Activated T-cell treated with anti-CD3 and anti-CD28 coated beads, Interleukin-2, amount 50 U/mL, for 72 hours (primary cell): ENCODE data around the gene CYP4F8. TPM values are rescaled to one million over a fixed set of nuclear protein-coding genes. Genes with fewer than 3 reads are reported as not detected.

Experiments used
- ATAC-seq, 2 donors: fragments of 150-1000 bp; cut with Tn5 transposase; replicated peaks in 1 of 2; 2 replicates each; pipeline ENCODE4 v1.10.0; 2021; ENCODE audit warnings: moderate library complexity in 2 of 2, mild to moderate bottlenecking in 1 of 2
- DNase-seq, 2 donors: peaks; one replicate each; pipeline ENCODE4 v3.0.0; 2021 to 2022; ENCODE audit warnings: mixed read lengths in 1 of 2
- H3K27ac Mint-ChIP-seq: one replicate; pipeline ENCODE4 v1.8.0; 2022; ENCODE audit warnings: mild to moderate bottlenecking, moderate library complexity, mixed read lengths
- H3K27me3 Mint-ChIP-seq: one replicate; pipeline ENCODE4 v1.8.0; 2022; ENCODE audit warnings: low read depth, mixed read lengths
- H3K36me3 Mint-ChIP-seq, 2 donors: one replicate each; pipeline ENCODE4 v1.8.0; 2022; ENCODE audit warnings: mixed read lengths in 2 of 2, mild to moderate bottlenecking in 1 of 2; ENCODE audit not compliant: insufficient read depth in 2 of 2
- H3K4me1 Mint-ChIP-seq: one replicate; pipeline ENCODE4 v1.8.0; 2022; ENCODE audit warnings: low read depth, mixed read lengths
- H3K4me3 Mint-ChIP-seq, 2 donors: one replicate each; pipeline ENCODE4 v1.8.0; 2022; ENCODE audit warnings: mild to moderate bottlenecking in 2 of 2, mixed read lengths in 2 of 2, moderate library complexity in 2 of 2
- H3K9me3 Mint-ChIP-seq, 2 donors: one replicate each; pipeline ENCODE4 v1.8.0; 2022; ENCODE audit warnings: mixed read lengths in 2 of 2
- total RNA-seq, 2 donors: library from RNA; stranded (reverse); gene quantifications; one replicate each; pipeline ENCODE4 v1.2.3, GENCODE V29; 2022

CYP4F8 gene
- total RNA-seq, 2 donors from 2014 or later, result not detected

DNA sequence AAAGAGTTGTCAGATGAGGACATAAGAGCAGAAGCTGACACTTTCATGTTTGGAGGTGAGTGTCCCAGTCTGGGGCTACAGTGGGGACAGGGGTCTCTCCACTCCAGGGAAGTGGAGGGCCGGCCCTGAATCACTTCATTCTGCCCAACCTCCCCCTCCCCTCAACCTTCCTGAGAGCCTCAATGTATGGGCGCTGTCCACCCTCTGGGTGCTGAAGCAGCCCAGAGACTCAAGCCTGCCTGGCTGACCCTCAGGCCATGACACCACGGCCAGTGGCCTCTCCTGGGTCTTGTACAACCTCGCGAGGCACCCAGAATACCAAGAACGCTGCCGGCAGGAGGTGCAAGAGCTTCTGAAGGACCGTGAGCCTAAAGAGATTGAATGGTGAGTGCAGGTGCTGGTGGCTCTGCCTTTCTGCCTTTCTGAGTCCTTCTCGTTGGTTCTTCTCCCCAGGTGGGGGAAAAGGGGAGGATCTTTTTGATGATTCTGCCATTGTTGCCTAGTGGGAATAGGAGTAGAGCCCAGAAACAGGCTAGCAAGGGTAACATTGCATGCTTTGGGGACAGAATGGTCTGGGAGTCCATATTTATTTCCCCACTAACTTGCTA, 8.8 kb downstream of the CYP4F8 start:
- H3K27ac Mint-ChIP-seq, result no peak overlapping the region
- ATAC-seq (no peak), DNase-seq (no peak)
- no peaks in the 10 kb centered on the region for H3K36me3 Mint-ChIP-seq
- no peaks in the 10 kb centered on the region for H3K4me1 Mint-ChIP-seq
- no peak overlapping the region for H3K4me3 Mint-ChIP-seq
- H3K9me3 Mint-ChIP-seq, result no peaks in the 10 kb centered on the region
- H3K27me3 Mint-ChIP-seq, result peaks cover 29% of the 10 kb centered on the region

DNA sequence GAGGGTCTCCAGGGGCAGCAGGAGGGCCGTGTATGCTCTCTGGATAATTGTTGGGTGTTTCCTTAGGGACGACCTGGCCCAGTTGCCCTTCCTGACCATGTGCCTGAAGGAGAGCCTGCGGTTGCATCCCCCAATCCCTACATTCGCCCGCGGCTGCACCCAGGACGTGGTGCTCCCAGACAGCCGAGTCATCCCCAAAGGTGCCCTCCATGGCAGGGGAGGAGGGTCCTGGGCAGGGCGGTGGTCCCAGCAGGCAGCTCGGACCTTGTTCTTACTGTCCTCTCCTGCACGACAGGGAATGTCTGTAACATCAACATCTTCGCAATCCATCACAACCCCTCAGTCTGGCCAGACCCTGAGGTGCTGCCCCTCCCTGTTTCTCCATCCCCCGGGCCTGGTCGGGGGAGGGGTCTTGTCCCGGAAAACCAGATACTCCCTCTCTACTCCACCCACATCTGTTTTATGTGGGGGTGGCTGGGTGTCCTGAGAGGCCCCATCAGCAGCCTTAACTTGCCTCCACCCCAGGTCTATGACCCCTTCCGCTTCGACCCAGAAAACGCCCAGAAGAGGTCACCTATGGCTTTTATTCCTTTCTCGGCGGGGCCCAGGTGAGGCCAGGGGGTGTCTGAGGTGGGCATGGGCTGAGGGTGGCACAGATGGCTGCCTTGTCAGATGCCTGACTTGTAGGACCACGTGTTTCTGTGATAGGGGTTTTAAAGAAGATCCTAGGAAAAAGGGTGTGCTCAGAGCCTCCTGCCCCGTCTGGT, 13.4 kb downstream of the CYP4F8 start:
- Mint-ChIP-seq H3K9me3 (no peaks in the 10 kb centered on the region), H3K27ac (no peak overlapping the region), H3K36me3 (no peaks in the 10 kb centered on the region), H3K27me3 (peaks cover 23% of the 10 kb centered on the region), H3K4me3 (no peak overlapping the region), H3K4me1 (no peaks in the 10 kb centered on the region)
- DNase-seq, result no peak
- ATAC-seq, result no peak

DNA sequence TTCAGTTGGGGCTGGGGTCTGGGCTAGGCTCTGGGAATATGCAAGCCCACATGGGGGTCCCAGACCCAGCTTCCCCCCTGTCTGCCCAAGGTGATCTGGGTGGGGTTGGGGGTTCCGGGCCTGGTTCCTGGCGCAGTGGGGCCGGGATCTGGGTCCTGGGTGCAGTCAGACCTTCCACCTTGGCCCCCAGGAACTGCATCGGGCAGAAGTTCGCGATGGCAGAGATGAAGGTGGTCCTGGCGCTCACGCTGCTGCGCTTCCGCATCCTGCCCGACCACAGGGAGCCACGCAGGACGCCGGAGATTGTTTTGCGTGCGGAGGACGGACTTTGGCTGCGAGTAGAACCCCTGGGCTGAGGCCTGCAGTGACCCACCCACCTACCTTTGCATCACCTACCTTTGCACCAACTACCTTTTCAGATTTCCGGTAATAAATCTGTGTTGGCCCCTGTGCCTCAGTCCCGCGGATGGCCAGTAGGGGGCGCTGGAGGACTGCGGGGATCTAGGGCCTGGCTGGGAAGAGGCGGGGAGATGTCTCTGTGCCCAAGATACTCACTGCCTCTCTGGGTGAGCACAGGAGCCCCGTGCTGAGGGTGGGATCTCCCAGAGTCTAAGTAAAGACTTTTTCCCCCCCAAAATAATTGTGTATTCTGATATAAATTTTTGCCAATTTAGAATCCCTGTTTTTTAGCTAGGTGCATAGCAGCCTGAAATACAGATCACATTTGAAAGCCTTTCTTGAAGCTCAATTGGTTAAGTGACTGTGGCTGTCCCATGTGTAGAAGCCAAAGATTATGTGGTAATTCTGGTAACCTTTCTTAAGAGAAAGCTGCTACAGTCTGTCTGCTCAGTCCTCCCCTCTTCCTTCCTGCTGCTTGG, 14.2 kb downstream of the CYP4F8 start:
- no peaks in the 10 kb centered on the region for H3K4me1 Mint-ChIP-seq
- no peaks in the 10 kb centered on the region for H3K9me3 Mint-ChIP-seq
- H3K27me3 Mint-ChIP-seq, result peaks cover 22% of the 10 kb centered on the region
- DNase-seq (peak; percentile 84 to 90), ATAC-seq (peak; percentile 83 to 87)
- no peak overlapping the region for H3K27ac Mint-ChIP-seq
- H3K4me3 Mint-ChIP-seq, result no peak overlapping the region
- H3K36me3 Mint-ChIP-seq, result no peaks in the 10 kb centered on the region

DNA sequence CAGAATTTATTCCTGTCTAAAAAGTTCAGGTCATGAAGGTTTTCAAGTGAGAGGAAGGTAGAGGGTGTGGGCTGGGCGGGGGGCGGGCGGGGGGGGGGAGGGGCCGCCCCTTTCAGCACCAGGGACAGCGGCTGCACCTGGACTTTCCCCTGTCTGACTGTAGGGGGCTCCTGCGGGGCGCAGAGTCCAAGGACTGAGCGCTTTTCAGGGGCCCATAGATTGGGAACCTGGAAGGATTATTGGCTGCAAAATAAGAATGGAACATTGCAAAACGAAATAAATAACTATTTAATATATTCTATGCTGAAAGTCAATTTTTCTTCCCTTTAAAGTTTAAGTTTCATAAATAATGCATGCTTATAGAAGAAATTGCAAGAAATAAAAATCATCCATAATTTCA, 16.8 kb downstream of the CYP4F8 start:
- Mint-ChIP-seq H3K4me1 (no peaks in the 10 kb centered on the region), H3K27me3 (peaks cover 31% of the 10 kb centered on the region), H3K4me3 (no peak overlapping the region), H3K27ac (no peak overlapping the region), H3K9me3 (no peaks in the 10 kb centered on the region), H3K36me3 (no peaks in the 10 kb centered on the region)
- ATAC-seq (no peak), DNase-seq (no peak)

DNA sequence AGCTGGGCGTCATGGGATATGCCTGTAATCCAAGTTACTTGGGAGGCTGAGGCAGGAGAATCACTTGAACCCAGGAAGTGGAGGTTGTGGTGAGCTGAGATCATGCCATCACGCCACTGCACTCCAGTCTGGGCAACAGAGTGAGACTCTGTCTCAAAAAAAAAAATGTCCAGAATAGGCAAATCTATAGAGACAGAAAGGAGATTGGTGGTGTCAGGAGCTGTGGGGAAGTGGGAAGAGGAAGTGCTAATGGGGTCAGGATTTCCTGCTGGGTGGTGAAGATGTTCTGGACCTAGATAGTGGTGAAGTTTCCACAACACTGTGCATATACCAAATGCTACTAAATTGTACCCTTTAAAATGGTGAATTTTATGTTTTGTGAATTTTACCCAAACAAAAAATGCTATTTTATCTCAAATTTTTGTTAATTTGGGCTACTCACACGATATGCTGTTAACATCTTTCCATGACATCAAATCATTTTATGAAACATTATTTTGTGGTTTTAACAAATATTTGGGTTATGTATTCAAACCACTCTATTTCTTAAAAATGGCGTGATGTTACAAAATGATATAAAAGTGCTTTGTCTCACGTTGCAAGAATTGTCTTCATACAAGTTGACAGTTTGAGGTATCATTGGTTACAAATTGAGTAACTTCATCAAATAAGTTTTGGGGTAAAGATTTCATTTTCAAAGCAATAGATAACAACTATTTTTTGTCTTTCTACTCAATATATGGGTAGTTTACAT, 18.2 kb downstream of the CYP4F8 start:
- Mint-ChIP-seq H3K4me3 (no peak overlapping the region), H3K9me3 (no peaks in the 10 kb centered on the region), H3K27me3 (peaks cover 27% of the 10 kb centered on the region), H3K27ac (no peak overlapping the region), H3K36me3 (no peaks in the 10 kb centered on the region), H3K4me1 (no peaks in the 10 kb centered on the region)
- ATAC-seq (no peak), DNase-seq (no peak)

DNA sequence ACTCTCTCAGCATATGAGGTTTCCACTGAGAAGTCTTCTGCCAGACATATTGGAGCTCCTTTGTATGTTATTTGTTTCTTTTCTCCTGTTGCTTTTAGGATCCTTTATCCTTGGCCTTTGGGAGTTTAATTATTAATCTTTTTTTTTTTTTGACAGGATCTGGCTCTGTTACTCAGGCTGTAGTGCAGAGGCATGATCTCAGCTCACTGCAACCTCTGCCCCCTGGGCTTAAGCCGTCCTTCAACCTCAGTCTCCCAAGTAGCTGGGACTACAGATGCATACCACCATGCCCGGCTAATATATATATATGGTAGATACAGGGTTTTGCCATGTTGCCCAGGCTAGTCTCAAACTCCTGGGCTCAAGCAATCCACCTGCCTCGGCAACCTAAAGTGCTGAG, 19.1 kb downstream of the CYP4F8 start:
- no peaks in the 10 kb centered on the region for H3K9me3 Mint-ChIP-seq
- no peak for DNase-seq
- H3K36me3 Mint-ChIP-seq, result no peaks in the 10 kb centered on the region
- no peak overlapping the region for H3K4me3 Mint-ChIP-seq
- ATAC-seq, result no peak
- no peaks in the 10 kb centered on the region for H3K4me1 Mint-ChIP-seq
- H3K27me3 Mint-ChIP-seq, result peaks cover 24% of the 10 kb centered on the region
- no peak overlapping the region for H3K27ac Mint-ChIP-seq

DNA sequence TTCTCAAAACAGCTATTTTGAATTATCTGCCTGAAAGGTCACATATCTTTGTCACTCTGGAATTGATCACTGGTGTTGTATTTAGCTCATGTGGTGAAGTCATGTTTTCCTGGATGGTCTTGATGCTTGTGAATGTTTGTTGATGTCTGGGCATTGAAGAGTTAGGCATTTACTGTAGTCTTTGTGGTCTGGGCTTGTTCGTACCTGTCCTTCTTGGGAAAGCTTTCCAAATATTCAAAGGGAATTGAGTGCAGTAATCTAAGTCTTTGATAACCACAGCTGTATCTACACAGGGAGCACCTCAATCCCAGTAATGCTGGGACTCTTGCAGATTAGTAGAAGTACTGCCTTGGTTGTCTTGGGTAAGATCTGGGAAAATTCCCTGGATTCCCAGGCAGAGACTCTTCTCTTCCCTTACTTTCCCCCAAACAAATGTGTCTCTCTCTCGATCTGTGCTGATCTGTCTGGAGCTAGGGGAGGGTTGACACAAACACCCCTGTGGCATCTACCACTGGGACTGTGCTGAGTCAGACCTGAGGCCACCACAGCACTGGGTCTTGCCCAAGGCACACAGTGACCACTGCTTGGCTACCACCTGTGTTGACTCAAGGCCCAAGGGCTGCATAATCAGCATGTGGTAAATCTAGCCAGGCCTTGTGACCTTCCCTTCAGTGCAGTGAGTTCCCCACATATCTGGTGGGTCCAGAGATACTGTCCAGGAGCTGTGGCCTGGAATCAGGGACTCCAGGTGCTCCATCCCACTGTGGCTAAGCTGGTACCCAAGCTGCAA, 20.2 kb downstream of the CYP4F8 start:
- Mint-ChIP-seq H3K27ac (no peak overlapping the region), H3K36me3 (no peaks in the 10 kb centered on the region), H3K27me3 (peaks cover 24% of the 10 kb centered on the region), H3K4me3 (no peak overlapping the region), H3K4me1 (no peaks in the 10 kb centered on the region), H3K9me3 (no peaks in the 10 kb centered on the region)
- DNase-seq (no peak), ATAC-seq (no peak)

DNA sequence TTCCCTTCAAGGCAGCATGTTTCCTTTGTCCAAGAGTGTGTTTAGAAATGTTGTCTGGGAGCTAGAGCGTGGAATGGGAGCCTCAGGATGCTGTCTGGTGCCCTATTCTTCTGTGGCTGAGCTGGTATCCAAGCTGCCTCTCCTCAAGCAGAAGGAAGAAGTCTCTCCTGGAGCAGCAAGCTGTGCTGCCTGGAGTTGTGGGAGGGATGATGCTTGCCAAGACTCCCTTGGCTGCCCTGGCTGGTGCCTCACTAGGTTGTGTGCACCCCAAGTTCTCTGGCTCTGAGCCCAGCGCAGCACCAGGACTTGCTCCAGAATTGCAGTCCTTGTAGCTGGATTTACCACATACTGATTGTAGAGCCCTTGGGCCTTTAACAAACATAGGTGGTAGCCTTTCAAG, 21.0 kb downstream of the CYP4F8 start:
- no peak overlapping the region for H3K27ac Mint-ChIP-seq
- DNase-seq (no peak), ATAC-seq (no peak)
- no peak overlapping the region for H3K4me3 Mint-ChIP-seq
- no peaks in the 10 kb centered on the region for H3K9me3 Mint-ChIP-seq
- no peaks in the 10 kb centered on the region for H3K4me1 Mint-ChIP-seq
- no peaks in the 10 kb centered on the region for H3K36me3 Mint-ChIP-seq
- H3K27me3 Mint-ChIP-seq, result peaks cover 24% of the 10 kb centered on the region

DNA sequence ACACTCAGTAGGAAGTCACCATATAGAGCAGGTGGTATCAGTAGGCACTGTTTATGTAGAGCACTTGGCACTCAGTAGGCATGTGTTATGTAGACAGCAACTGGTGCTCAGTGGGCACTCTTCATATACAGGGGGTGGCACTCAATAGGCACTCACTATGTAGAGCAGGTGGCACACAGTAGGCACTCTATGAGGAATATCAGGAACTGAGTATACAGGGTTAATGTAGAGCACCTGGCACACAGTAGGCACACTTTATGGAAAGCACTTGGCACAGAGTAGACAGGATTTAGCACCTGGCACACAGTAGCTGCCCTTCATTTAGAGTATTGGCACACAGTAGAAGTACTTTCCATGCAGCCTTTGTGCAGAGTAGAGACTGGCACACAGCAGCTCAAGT, 24.6 kb downstream of the CYP4F8 start:
- no peak for ATAC-seq
- Mint-ChIP-seq H3K9me3 (no peaks in the 10 kb centered on the region), H3K27me3 (peaks cover 14% of the 10 kb centered on the region)

DNA sequence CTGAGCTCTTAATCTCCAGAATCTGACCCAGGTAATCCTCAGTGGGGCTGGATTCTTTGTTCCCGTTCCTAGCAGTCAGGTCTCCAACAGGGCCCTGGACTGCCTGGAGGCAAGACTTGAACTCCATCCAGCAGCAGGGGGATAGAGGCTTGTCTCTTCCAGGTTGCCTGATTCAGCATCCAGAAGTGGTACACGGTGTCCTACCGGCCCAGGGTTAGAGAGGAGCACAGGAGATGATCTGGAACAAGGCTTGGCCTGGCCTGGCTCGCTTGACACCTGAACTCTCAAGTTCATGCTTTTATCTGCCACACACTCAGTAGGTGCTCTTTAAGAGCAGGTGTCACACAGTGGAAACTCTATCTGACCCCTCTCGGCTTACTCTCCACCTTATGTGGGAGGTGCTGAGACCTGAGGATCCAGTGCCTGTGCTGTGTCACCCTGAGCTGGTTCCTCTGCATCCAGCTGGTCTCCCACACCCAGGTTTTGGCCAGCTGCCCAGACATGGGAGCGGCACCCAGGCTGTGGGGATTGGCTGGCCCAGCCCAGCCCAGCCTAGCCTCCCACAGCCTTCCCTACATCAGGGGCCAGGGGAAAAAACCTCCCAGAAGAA, 25.4 kb downstream of the CYP4F8 start, which contains the start of gene CYP4F3:
Gene CYP4F3 (plus strand): TSS at position 604 of the 610 bp plus-strand sequence. CDS start 519 bp downstream, outside the sequence.
- H3K4me3 Mint-ChIP-seq, result no peak within 1 kb of the TSS
- no peak for ATAC-seq
- no peaks in the 10 kb centered on the region for H3K9me3 Mint-ChIP-seq
- no peaks in the 10 kb centered on the region for H3K36me3 Mint-ChIP-seq
- H3K27me3 Mint-ChIP-seq, result peaks cover 6% of the 10 kb centered on the region
- no peaks in the 10 kb centered on the region for H3K4me1 Mint-ChIP-seq
- no peak for DNase-seq
- no peak within 1 kb of the TSS for H3K27ac Mint-ChIP-seq

More for the DNA sequence above, 24.6 kb downstream of the CYP4F8 start:
- no peak for DNase-seq
- Mint-ChIP-seq H3K4me1 (no peaks in the 10 kb centered on the region), H3K27ac (no peak overlapping the region), H3K4me3 (no peak overlapping the region), H3K36me3 (no peaks in the 10 kb centered on the region)

DNA sequence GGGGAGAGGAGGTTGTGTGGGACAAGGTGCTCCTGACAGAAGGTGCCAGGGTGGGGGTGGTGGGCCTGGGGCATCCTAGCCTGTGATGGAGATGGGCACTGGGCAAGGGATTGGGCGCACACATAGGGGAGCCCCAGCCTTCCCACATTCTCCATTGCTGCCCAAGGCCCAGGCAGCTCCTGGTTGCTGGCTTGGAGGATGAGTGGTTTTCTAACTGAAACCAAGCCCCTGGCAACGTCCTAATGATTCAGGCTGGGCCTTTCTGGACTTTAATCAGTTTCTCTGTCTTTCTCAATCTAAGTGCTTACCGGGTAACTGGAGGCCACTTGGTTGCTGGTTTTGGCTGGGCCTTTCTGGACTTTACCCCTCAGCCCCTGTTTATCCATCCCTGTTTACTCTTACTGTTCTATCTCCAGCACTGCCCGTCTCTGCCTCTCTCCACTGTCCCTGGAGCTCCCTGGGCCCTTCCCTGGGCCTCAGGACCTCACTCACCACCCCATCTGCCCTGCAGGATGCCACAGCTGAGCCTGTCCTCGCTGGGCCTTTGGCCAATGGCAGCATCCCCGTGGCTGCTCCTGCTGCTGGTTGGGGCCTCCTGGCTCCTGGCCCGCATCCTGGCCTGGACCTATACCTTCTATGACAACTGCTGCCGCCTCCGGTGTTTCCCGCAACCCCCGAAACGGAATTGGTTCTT, 26.0 kb downstream of the CYP4F8 start:
- Mint-ChIP-seq H3K9me3 (no peaks in the 10 kb centered on the region), H3K4me3 (no peak overlapping the region), H3K27ac (no peak overlapping the region), H3K4me1 (no peaks in the 10 kb centered on the region), H3K36me3 (no peaks in the 10 kb centered on the region), H3K27me3 (peaks cover 2% of the 10 kb centered on the region)
- DNase-seq, result no peak
- no peak for ATAC-seq
